Activated CD8-positive, alpha-beta memory T cell treated with anti-CD3 and anti-CD28 coated beads, Interleukin-2, amount 50 U/mL, for 48 hours (primary cell): ENCODE data around the gene NLGN1.

ENCODE experiments used
- DNase-seq: peaks from one replicate; pipeline ENCODE4 v3.0.0-alpha.2; 2020

Gene NLGN1

DNA sequence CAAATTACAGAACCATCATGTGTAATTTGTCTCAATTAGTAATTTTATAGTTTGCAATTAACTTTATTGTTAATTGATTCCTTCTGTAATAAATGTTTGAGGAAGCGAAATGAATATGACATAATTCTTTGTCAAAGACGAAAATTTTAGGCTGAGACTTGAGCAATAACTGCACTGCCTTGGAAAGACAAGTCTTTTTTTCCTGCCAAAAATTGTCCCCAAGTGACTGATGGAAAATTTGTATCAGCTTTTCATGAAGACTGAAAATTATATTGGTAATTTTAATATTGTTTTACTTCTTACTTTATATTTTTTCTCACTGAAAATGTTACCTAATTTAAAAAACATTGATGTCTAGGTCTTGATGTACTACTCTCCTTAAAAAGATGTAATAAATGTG, 622.6 kb downstream of the NLGN1 start:
- DNase-seq = no peak

DNA sequence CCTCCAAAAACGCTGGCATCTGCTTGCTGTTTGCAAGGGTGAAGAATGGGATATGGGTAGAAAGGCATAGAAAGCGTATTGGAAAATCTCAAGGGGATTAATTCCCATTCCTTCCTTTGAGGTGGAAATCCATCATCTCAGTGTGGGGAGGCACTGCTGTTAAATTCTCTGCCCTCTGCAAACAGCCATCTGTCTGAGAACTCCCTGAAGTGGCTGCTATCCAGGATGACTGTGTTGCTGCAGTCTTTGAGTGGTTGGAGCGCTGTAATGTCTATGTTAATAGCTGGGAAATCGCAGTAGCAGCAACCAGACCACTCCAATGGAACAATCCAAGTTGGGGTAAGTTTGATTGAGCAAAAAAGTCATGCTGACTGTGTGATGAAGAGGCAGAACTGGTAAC, 625.9 kb downstream of the NLGN1 start:
- DNase-seq = no peak

DNA sequence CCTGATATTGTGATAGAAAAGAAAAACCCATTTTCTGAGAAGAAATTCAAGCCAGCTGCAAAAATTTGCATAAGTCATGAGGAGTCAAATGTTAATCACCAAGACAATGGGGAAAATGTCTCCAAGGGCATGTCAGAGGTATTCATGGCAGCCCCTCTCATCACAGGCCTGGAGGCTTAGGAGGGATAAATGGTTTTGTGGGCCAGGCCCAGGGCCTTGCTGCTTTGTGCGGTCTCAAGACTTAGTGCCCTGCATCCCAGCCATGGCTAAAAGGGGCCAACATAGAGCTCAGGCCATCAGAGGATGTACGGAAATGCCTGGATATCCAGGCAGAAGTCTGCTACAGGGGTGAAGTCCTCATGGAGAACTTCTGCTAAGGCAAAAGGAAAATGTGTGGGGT, 631.1 kb downstream of the NLGN1 start:
- no peak for DNase-seq

DNA sequence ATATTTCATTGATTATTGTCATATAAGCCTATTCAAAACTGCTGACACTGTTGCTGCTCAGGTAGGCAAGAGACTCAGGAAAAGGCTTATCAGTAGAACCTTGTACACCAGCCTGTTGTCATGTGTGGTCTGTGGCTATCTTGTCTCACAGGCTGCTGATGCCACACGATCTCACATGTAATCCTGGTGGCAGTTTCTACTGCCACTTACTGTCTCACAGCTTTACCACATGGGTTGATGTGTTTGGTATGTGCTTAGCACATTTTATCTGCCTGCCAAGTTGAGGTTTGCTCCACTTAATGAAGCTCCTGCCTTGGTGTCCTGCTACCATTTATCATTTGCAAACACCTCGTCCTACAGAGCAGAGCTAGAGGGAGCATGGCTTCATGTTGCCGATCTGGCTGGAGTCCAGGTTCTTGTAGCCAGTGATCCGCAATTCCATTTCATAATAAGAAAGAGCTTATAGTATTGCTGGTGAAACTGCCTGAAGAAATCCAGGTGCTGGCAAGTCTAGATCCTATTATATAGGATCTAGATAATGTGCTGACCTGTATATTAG, 637.9 kb downstream of the NLGN1 start:
- no peak for DNase-seq

DNA sequence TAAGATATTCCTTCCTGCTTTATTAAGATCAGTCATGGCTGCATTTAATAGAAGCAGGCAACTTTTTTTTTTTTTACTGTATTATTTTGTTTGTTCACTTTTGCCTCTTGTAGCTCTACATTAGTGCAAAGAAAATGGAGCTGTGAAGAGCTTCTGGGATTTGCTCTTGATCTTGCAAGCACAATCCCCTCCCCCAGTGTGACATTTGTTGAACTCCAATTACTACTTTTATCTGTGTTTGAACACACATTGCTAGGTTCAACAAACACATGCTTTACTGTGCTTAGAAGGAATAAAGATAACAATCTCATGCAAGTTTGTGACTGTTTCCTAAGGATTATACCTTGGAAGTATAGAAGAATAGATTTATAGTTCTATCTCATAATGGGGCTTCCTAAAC, 648.8 kb downstream of the NLGN1 start:
- no peak for DNase-seq

DNA sequence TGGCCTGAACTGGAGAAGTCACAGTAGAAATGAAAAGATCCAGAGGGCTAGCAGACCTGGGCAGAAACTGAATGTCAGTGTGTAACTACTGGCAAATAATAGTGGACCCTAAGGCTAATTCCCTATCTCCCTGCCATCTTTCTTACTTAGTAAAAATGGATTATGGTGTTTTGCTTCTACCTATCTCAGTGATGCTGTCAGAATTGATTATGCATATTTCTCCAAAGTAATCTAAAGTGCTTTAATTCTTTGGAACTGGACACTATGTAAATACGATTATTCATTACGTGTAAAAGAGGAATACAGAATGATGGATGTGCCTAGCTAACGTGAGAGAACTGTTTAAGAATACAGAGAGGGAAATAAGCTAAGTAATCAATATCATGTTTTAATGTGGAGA, 651.9 kb downstream of the NLGN1 start:
- DNase-seq = no peak

DNA sequence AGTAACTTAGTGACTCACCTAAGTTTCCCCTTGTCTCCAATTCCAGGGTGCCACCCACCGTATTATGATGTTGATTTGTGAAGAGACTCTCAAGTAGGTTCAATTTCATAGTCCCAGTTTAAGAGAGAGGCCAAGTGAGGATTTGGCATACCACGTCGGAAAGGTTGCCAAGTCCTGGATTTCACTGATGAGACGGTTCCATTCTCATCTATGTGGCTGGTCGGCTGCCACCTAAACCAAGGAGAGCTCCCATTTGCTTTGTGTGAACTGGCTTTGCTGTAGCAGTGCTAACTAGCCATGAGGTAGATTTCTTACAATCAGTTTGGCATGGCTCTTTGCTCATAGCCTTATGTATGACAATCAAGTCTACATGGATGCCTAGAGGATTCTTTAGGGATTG, 653.6 kb downstream of the NLGN1 start:
- no peak for DNase-seq

DNA sequence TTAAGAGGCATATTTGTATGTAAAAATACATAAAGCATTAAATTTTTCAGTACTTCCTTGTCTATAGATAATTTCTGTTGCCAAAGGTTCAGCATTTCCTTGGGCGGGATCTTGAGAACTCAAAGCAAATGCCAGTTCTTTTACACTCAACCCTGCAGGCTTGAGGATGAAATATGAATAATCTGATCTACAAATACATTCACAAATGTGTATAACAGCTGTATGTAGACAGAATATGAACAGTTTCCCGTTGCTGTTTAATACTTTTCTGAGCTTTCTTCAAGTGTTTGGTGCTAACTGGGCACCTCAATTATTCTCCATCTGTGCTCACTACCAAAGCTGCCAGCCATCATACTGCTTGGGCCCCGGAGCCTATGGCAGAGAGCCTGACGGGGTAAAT, 661.3 kb downstream of the NLGN1 start:
- no peak for DNase-seq

DNA sequence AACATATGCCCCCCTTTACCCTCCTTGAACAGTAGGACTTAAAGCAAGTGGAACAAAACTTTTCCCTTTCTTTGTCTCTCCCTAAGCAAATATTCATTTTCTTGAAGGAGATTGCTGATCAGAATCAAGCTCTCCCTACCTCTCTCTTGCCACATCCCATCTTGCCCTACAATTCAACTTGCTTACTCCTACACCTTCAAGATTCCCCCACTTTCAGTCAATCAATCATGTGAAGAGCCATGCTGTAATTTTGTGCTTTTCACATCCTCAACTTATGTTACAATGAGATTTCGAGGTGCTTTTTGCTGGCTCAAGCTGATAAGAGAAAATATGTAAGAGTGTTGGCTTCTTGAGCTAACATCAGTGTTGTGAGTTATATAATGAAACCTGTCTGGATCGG, 662.9 kb downstream of the NLGN1 start:
- DNase-seq = no peak

DNA sequence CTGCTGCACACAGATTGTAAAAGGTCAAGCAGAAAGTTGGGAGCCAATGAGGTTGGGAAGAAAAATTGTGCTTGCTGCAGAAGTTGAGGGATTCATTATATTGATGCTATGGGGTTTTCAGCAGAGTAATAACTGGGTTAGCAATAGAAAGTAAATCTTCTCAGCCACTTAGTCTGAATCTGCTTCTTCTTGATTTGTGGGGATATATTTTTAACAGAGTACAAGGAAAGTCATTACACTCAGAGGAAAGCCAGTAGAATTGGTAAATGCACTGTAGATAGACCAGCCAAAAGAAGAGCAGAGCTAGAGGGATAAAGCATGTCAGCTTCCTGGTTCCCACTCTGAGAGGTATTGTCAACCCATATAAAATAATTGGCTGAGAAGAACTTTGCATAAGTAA, 663.6 kb downstream of the NLGN1 start:
- DNase-seq = no peak

DNA sequence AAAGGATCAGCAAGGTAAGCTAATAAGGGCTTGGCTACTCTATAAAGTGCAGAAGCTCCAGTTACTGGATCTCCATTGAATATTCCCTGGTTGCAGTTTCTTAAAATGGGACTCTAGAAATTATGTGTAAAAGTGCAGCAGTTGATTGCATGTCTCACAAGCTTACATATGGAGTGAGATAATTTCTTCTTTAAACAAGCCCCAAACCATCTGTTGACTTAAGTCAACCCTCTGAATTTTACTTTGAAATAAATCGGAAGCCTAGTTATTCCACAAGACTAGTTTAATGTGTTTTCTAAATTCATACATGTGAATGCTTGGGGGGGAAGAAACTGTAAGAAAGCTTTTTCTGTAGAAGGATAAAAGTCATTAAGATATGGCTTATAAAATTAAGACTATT, 664.2 kb downstream of the NLGN1 start:
- no peak for DNase-seq

DNA sequence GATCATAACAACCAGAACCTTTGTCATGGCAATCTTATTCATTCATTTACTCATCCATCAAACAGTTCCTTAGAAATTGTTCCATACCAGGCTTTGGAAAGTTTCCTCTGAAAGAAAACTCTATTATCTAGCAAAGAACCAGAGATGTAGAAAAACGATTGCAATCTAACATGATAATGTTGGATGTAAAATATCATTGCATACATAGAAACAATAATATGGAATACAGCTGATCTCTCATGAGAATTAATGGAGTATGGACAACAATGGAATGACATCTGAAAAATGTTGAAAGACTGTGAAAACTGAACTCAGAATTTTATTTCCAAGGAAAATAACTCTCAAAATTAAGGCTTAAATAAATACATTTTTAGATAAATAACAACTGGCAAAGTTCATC, 665.4 kb downstream of the NLGN1 start:
- DNase-seq = no peak

DNA sequence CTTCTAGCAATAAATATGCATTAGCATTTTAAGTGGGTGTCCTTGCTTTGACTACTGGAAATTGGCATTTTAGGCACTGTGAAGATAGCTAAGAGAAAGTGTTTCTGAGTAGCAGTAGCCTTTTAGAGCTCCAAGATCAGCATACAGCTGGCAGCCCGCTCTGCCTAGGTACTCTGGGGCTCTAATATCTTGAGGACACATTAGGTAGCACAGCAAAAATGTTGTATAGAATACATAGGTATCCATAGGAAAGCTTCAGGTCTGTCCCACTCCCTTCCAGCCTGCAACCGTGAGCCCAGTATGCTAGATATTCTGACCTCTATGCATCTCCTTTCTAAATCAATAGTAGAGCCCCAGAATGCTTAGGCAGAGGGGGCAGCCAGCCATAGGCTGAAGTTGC, 670.5 kb downstream of the NLGN1 start:
- DNase-seq = no peak

DNA sequence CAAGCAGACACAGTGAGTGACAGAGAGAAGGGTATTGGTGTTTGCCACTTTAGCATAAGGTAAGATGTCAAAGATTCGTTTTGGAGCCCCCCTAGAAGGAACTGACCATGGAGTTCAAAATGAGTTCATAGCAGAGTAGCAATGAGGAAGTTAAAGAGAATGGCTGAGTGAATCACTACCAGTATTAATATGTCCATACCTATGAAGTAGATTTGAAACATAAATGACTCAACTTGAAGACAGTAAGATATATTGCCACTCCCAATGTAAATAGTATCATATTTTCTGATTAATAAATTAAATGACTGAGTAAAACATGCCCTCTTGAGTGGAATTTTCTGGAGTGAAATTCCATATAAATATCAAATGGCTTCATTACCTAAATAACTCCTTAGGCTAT, 675.1 kb downstream of the NLGN1 start:
- no peak for DNase-seq

DNA sequence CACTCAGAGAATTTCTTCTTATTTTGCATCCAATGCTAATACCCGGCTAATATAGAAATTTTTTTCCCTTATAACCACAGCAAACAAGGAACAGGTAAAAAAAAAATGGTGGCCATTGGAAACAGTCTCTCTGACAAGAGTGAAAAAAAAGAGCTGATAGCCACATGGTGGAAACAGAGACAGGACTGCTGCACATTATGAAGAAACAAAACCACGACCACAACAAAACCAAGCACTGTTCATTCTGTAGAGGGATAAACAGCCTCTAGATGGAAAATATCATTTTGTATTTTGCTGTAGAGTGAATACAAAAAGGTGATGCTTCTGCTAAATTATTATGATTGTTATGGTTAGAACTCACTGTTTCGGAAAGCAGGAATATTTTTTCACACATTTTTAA, 686.2 kb downstream of the NLGN1 start:
- DNase-seq = no peak

DNA sequence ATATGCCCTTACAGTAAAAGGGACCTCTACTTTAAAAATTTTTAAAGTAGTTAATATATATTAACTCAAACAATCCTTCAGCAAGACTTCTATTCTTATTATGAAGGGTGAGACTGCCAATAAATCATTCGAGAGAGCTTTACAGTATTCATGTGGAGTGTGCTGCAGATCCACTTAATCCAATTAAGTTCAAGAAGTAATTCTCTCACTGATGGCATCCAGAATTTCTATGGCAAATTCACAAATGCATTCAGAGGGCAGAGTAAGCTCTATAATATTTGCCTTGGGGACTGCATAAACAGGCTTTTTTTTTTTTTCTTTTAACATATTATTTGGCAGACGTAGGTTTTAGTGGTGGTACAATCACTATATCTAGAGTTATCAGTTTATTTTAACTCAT, 692.0 kb downstream of the NLGN1 start:
- DNase-seq = no peak

DNA sequence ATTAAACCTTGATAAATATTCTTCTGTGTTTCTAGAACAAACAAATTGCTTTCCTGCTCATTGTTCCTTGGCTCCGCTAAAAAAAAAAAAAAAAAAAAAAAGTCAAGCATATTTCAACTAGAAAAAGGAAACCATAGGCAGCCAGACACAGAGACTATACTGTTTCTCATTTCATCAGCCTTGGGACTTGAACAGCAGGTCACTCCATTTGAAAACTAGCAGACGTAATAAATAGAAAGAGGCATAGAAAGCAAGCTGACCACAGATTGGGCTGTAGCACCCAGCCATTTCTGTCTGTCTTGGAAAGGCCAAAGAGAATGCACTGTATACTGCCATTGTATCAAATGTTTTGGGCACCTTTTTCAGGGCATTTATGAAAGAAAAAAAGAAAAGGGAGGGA, 697.1 kb downstream of the NLGN1 start:
- no peak for DNase-seq

DNA sequence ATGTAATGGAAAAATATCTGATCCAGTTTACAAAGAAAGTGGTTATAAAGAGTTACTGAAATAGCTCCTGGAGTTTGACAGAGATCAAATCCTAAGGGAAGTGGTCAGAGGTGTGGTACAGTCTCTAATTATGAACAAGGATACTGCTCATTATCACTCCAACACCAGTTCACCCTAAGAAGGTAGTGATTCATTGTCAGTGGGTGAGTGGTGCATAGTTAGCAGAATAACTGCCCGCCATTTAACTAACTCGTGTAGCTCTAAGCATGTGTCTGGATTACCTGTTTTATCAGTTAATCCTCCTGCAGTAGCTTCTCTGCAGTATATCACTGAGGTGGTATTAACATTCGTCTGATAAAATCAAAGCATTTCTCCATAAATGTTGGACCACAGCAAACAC, 700.1 kb downstream of the NLGN1 start:
- DNase-seq = no peak

DNA sequence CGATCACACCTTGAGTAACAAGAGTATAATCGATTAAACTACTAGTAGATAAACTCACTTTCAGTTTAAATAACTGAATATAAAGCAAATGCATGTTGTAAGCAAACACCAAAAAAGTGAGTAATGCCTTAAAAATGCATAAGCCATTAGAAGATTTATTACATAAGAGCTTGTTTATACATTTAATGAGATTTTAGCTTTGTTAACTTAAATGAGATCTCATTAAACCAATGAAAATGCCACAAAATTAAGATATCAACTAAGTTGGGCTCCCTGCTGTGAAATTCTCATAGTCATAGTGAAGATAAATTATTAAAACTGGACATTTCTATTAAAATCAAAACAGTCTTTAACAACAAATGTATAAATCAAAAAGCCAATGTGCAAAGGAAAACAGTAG, 701.2 kb downstream of the NLGN1 start:
- DNase-seq = no peak

DNA sequence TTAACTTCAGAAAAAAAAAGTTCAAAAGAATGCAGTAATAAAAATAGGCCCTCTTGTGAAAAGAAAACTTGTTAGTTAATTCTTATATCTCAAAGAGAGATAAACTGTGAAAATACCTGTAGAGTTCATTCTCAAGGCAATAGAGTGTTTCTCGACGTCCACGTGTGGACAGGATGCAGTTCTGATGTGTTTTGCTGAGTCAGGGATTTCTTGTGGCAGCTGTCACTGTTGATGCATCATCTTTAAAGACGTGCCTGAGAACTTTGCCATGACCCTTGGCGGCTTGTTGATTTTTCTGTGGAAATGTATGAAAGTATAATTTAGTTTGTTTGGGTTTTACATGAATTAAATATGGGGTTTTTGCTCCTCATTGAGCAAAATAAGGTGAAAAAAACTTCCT, 702.2 kb downstream of the NLGN1 start:
- no peak for DNase-seq

DNA sequence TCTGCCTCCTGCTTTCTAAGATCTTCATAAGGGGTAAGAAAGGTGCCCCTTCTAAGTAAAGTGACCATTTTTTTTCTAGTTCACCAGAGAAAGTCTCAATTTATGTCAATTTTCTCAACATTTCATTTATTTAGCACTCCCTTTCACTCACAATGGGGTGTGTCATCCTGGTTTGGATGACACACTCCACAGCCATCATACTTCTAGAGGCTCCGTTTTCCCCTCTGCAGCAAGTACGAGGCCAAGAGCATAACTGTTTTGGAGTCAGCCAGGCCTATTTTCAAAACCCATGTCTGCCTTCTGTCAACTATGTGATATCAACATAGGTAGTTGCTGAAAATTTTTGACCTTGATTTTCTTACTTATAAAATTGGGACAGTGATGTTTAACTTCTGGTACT, 703.2 kb downstream of the NLGN1 start:
- DNase-seq = no peak

DNA sequence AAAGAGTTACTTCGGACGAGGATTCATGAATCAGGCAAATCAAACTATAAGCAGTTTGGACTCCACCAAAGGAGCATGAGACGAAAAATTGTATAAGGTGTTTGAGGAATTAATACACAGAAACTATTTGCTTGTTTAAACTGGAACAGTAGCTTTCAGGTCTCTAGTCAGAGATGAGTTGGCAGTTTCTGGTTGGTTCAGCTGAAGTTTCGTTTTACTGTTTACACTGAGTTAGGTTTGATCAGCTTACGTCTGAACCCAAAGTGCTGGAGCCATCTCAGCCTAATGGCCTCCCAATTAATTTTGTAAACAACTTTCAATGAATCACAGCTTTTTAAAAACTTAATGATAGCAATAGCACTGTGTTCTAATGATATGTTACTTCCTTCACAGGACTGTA, 703.7 kb downstream of the NLGN1 start:
- no peak for DNase-seq

DNA sequence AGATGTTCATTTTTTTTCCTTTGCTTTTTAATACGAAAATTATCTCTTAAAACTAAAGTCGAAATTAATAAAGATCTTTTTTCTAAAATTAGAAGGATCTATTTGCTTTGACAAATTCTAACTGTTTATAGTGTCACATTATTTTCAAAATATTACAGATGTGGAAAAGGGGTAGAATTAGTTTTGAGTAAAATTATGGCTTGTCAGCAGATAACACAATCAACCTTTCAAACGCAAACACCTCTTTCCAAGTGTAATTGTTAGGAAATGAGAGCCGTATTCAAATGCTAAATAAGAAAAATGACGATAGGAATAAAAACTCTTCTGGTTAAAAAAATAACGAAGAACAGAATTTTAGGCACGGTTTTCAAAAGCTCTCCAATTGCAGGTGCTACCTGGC, 704.7 kb downstream of the NLGN1 start:
- DNase-seq = no peak

DNA sequence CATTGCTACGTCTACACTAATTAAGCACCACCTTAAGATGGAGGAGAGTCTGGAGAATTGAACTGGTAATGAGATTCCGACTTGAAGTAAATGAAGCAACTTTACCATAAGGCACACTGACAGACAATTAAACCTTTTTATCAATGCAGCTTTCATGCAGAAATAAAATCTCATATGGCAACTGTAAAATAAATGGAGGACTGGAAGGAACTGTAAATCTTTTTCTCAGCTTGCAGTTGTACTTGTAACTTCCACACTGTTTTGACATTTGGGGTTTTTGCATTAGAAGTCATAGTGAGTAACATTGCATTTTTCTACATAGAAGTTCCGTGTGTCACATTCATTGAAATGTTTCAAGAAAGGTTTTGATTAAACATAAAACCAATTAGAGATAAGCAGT, 705.3 kb downstream of the NLGN1 start:
- no peak for DNase-seq

DNA sequence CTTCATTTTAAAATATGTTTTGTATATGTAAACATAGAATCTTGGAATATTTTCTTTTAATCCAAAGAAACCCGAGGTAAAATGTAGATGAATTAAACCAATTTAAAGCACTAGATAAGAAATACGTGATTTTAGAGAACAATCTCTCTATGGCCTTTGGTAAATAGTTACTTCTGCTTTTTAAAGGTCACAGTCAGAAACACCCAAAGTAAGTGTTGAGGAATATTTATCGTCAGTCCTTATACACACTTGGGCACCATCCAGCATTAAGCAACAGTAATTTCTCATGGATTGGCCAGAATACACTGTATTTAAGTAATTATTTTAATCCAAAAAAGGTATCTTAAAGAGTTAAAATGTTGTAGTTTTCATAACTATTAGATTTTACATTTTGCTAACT, 713.2 kb downstream of the NLGN1 start:
- no peak for DNase-seq

DNA sequence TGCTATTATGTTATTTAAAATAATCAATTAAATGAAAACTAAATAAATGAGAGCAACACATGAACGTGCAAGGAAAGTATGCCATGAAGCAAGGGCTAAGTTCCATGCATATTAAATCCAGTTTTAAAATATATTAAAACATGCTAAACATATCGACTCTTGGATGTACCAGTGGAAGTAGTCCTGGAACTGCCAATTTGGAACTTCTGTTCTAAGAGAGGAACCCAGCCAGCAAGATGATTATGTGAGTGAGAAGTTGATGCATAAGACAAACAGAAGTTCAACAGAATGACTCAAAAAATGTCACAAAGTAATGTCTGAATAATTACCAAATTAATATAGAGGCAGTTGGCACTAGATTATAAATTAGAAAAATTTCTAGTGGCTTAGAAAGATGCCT, 714.2 kb downstream of the NLGN1 start:
- DNase-seq = no peak
